Heart right ventricle (tissue), 16 donors: ENCODE measurements around the gene MBP. TPM values are rescaled to one million over a fixed set of nuclear protein-coding genes. Genes with fewer than 3 reads are reported as not detected.

Experiments
- ATAC-seq, 8 donors: fragments of 200-7000 bp; cut with Tn5 transposase; one replicate each; pipeline ENCODE4 v1.9.1; 2020; ENCODE audit warnings: mild to moderate bottlenecking in 8 of 8, moderate library complexity in 8 of 8, moderate number of reproducible peaks in 1 of 8
- DNase-seq, 2 donors: peaks; one replicate each; pipeline ENCODE4 v3.0.0-alpha.2; 2020
- H3K27ac ChIP-seq, 10 donors: fragments of 200-600 bp; sonication (generic) in 2 of 10; one replicate each; pipeline versions ENCODE4 v1.5.0 to v1.8.0; 2020 to 2022; ENCODE audit warnings: mild to moderate bottlenecking in 3 of 10
- H3K27me3 ChIP-seq, 7 donors: fragments of 200-600 bp; one replicate each; pipeline ENCODE4 v1.8.0; 2021 to 2022; ENCODE audit warnings: mild to moderate bottlenecking in 2 of 7
- H3K36me3 ChIP-seq, 9 donors: fragments of 200-600 bp; sonication (generic) in 1 of 9; one replicate each; pipeline versions ENCODE4 v1.5.0 to v1.8.0; 2020 to 2022; ENCODE audit warnings: mild to moderate bottlenecking in 2 of 9
- H3K4me1 ChIP-seq, 9 donors: fragments of 200-600 bp; sonication (generic) in 1 of 9; one replicate each; pipeline versions ENCODE4 v1.5.0 to v1.8.0; 2020 to 2022; ENCODE audit warnings: mild to moderate bottlenecking in 4 of 9
- H3K4me3 ChIP-seq, 10 donors: fragments of 200-600 bp; sonication (generic) in 2 of 10; one replicate each; pipeline versions ENCODE4 v1.5.0 to v1.8.0; 2020 to 2022; ENCODE audit warnings: mild to moderate bottlenecking in 7 of 10, moderate library complexity in 2 of 10
- H3K9me3 ChIP-seq, 11 donors: fragments of 200-600 bp in 10 of 11; sonication (generic) in 2 of 11; one replicate each; pipeline versions ENCODE4 v1.5.0 to v1.8.0; 2013 to 2022; ENCODE audit warnings: mild to moderate bottlenecking in 2 of 11, control low read depth in 1 of 11, moderate library complexity in 1 of 11
- CTCF ChIP-seq, 9 donors: fragments of 200-600 bp; sonication (generic) in 2 of 9; IDR thresholded peaks; one replicate each; pipeline versions ENCODE4 v1.5.0 to v1.8.0; 2021 to 2022; ENCODE audit warnings: antibody characterized with exemption in 9 of 9, mild to moderate bottlenecking in 5 of 9, moderate library complexity in 1 of 9
- WGBS, 2 donors: extraction: QIAGEN DNeasy Blood & Tissue Kit; methylation state at CpG; one replicate each; pipeline ENCODE4 v1.1.7; 2013; ENCODE audit warnings: inconsistent platforms in 1 of 2; 5-methylcytosine and 5-hydroxymethylcytosine counted together
- intact Hi-C, 10 donors: fragments of 100-400 bp; cut with DNase I; formaldehyde crosslinking; loops; one replicate each; pipeline versions ENCODE4 v1.11.1 to v1.14.2; 2022
- polyA plus RNA-seq, 2 donors: library from polyadenylated mRNA; stranded (reverse); fragments of 200-250 nt; gene quantifications; one replicate each; pipeline ENCODE4 v1.2.3, GENCODE V29; 2013
- total RNA-seq, 10 donors: library from RNA; stranded (reverse); fragmentation: NEBNext Ultra II Directional in 3 of 10; extraction: Animal tissue kit (Norgen Biotek cat#: 25700) in 3 of 10; gene quantifications; one replicate each; pipeline versions ENCODE4 v1.2.1 to v1.2.4, GENCODE V29; 2021 to 2023
- donor health status: Arrhythmogenic right ventricular cardiomyopathy.
- donor health status: ischemic (EF 13 %, LVEDD 7.1; RV severe dilation, severe dysfunction).
- donor health status: healthy with polysubstance abuse.
- donor health status: DM: no; HTN: yes; CAD: no.
- donor health status: DM: no; HTN: no; CAD: no.
- donor health status: ischemic (EF 25% LVEDD 6.9; RV normal size, moderate dysfunction).
- donor health status: ischemic (EF 25% LVEDD 5.7; RV mildly dilated, moderate dysfunction).
- donor health status: healthy.
- donor health status: DM: yes; HTN: yes; CAD: no.
- donor health status: Ischemic cardiomyopathy.
- donor health status: ischemic (EF 35%, LVEDD 5.7; RV mildly dilated, moderate dysfunction).
- donor health status: nonischemic (EF 11% LVEDD 7.7; RV severe dilation, severe dysfunction).
- donor health status: DM: yes; HTN: yes; CAD: no.
- donor health status: PGD.
- donor health status: ischemic (EF 29% LVEDD 5.4; RV normal size, mild dysfunction).
- donor health status: nonischemic (EF 23%, LVEDD 6.1; RV moderate dilation, normal function).

Gene MBP
- total and polyA plus RNA-seq, 12 donors, result 3.0 to 70.8 (median 43.9) TPM

- H3K27ac ChIP-seq, result no peak overlapping the region
- ATAC-seq, result no peak
- WGBS, 2 donors, result 83 to 91% methylated on average over 6 of the region's 6 CpGs
- H3K27me3 ChIP-seq, result no peaks in the 10 kb centered on the region
- peaks cover 0 to 27% (median 0%) of the 10 kb centered on the region in 9 donors for H3K36me3 ChIP-seq
- TF ChIP-seq CTCF (IDR thresholded peaks at IDR 0.05), result no peak
- H3K4me3 ChIP-seq, result no peak overlapping the region
- no peak for DNase-seq
- peaks cover 0 to 14% (median 10%) of the 10 kb centered on the region in 9 donors for H3K4me1 ChIP-seq
- intact Hi-C loops, result no loop called here
- H3K9me3 ChIP-seq, result no peaks in the 10 kb centered on the region
These were observed 86.9 kb downstream of the MBP start for GRCh38 chr18:77045677-77046076.

- H3K9me3 ChIP-seq, result no peaks in the 10 kb centered on the region
- DNase-seq, result no peak
- WGBS, 2 donors, result 79 to 80% methylated on average over 14 of the region's 14 CpGs
- peaks cover 0 to 12% (median 8%) of the 10 kb centered on the region in 9 donors for H3K4me1 ChIP-seq
- H3K4me3 ChIP-seq, result no peak overlapping the region
- ATAC-seq, result no peak
- TF ChIP-seq CTCF (IDR thresholded peaks at IDR 0.05), result no peak
- H3K27ac ChIP-seq, result no peak overlapping the region
- H3K27me3 ChIP-seq, result no peaks in the 10 kb centered on the region
- intact Hi-C loops, result loop anchor here in 1 of 10 donors (5.0 kb wide), 1 partner anchor 43 kb away; no protein-coding TSS in a partner anchor
- peaks cover 0 to 27% (median 0%) of the 10 kb centered on the region in 9 donors for H3K36me3 ChIP-seq
These were observed 87.5 kb downstream of the MBP start for GRCh38 chr18:77044866-77045664.

DNA sequence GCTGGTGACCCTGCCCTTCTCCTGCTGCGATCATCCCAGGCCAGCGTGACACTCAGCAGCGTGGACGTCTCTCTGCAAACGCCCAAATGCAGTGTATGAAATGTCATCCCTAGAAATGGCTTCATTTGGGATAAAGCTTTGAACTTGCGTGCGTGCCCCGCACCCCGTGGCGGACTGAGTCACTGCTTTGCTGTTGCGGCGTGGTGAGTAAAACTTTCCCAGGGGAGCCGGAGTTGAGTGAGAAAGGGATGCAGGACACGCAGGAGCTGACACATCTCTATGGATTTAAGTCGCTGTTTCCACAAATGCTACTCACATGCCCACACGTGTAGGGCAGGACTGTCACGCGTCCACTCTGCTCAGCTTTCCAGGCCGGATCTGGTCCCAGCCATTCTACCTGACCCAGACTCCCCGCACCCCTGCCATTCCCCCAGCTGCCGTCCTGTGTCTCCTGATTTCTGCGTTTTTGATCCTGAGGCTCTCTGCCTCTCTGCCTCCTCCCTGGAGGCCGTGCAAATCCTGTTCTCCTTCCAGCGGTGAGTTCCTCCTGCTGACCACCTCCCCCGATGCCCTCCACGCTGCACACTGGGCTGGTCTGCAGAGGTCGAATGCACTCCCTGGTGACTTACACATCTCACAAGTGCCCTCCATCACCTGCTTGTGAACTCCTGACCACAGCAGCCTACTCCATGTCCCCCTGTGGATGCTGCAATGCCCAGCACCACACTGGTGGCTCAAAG, 88.9 kb downstream of the MBP start:
- no peak for TF ChIP-seq CTCF (IDR thresholded peaks at IDR 0.05)
- H3K27ac ChIP-seq, result no peak overlapping the region
- DNase-seq (no peak), ATAC-seq (no peak)
- intact Hi-C loops, result loop anchor here in 1 of 10 donors (5.0 kb wide), 1 partner anchor 41 kb away; no protein-coding TSS in a partner anchor
- WGBS, 2 donors, result 85 to 89% methylated on average over 27 of the region's 27 CpGs
- H3K27me3 ChIP-seq, result no peaks in the 10 kb centered on the region
- no peaks in the 10 kb centered on the region for H3K9me3 ChIP-seq
- H3K4me1 ChIP-seq, result peaks cover 0 to 19% (median 7%) of the 10 kb centered on the region in 9 donors
- H3K4me3 ChIP-seq, result no peak overlapping the region
- peaks cover 0 to 27% (median 0%) of the 10 kb centered on the region in 9 donors for H3K36me3 ChIP-seq

GRCh38 chr18:77042583-77042982, 90.0 kb downstream of the MBP start:
- intact Hi-C loops, result loop anchor here in 1 of 10 donors (5.0 kb wide), 1 partner anchor 40 kb away; no protein-coding TSS in a partner anchor
- H3K27me3 ChIP-seq, result no peaks in the 10 kb centered on the region
- no peak for TF ChIP-seq CTCF (IDR thresholded peaks at IDR 0.05)
- H3K4me1 ChIP-seq, result peaks cover 0 to 19% (median 10%) of the 10 kb centered on the region in 9 donors
- H3K4me3 ChIP-seq, result no peak overlapping the region
- peaks cover 0 to 24% (median 0%) of the 10 kb centered on the region in 9 donors for H3K36me3 ChIP-seq
- no peaks in the 10 kb centered on the region for H3K9me3 ChIP-seq
- DNase-seq (peak in 1 of 2 donors; percentile 36), ATAC-seq (peak in 7 of 8 donors; percentile 61 to 95 (median 72))
- WGBS, 2 donors, result 40 to 54% methylated on average over 10 of the region's 10 CpGs
- H3K27ac ChIP-seq, result peak overlapping the region in 2 of 10 donors; percentile 27 to 44
